ENCODE measurements around the gene RBM44.

RBM44 gene

GRCh38 chr2:237876061-237876526, 77.5 kb downstream of the RBM44 start:
- no peak for FAIRE-seq
- TF ChIP-seq POLR2A (IDR thresholded peaks at IDR 0.05; ENCODE audit: low read depth, low read length) = no peak
- DNase-seq (ENCODE audit: insufficient read length) = no peak

GRCh38 chr2:237876532-237876931, 78.0 kb downstream of the RBM44 start:
- TF ChIP-seq TAF1 (IDR thresholded peaks at IDR 0.05; ENCODE audit: borderline replicate concordance, low read depth, low read length) (no peak), POLR2A (IDR thresholded peaks at IDR 0.05; ENCODE audit: low read depth, low read length) (no peak), POLR2AphosphoS5 (IDR thresholded peaks at IDR 0.05; ENCODE audit: low read depth, low read length) (no peak)
- no peak for FAIRE-seq
- no peak for DNase-seq (ENCODE audit: insufficient read length)

- FAIRE-seq (no peak), DNase-seq (ENCODE audit: insufficient read length) (no peak)
- TF ChIP-seq POLR2AphosphoS5 (IDR thresholded peaks at IDR 0.05; ENCODE audit: low read depth, low read length) = no peak
Observed at GRCh38 chr2:237876951-237877491, 78.4 kb downstream of the RBM44 start.

- FAIRE-seq (no peak), DNase-seq (ENCODE audit: insufficient read length) (no peak)
- TF ChIP-seq POLR2AphosphoS5 (IDR thresholded peaks at IDR 0.05; ENCODE audit: low read depth, low read length) (no peak), POLR2A (IDR thresholded peaks at IDR 0.05; ENCODE audit: low read depth, low read length) (no peak), TAF1 (IDR thresholded peaks at IDR 0.05; ENCODE audit: borderline replicate concordance, low read depth, low read length) (no peak)
Observed at GRCh38 chr2:237877576-237878307, 79.2 kb downstream of the RBM44 start.

- FAIRE-seq = no peak
- no peak for TF ChIP-seq TAF1 (IDR thresholded peaks at IDR 0.05; ENCODE audit: borderline replicate concordance, low read depth, low read length)
- TF ChIP-seq POLR2A (IDR thresholded peaks at IDR 0.05; ENCODE audit: low read depth, low read length) = no peak
- no peak for TF ChIP-seq POLR2AphosphoS5 (IDR thresholded peaks at IDR 0.05; ENCODE audit: low read depth, low read length)
- no peak for DNase-seq (ENCODE audit: insufficient read length)
Observed at GRCh38 chr2:237878321-237879057, 79.9 kb downstream of the RBM44 start.

- DNase-seq (ENCODE audit: insufficient read length) (no peak), FAIRE-seq (no peak)
- TF ChIP-seq TAF1 (IDR thresholded peaks at IDR 0.05; ENCODE audit: borderline replicate concordance, low read depth, low read length) = no peak
- no peak for TF ChIP-seq POLR2AphosphoS5 (IDR thresholded peaks at IDR 0.05; ENCODE audit: low read depth, low read length)
- no peak for TF ChIP-seq POLR2A (IDR thresholded peaks at IDR 0.05; ENCODE audit: low read depth, low read length)
Observed at GRCh38 chr2:237879058-237879430, 80.5 kb downstream of the RBM44 start.

- no peak for FAIRE-seq
Observed at GRCh38 chr2:237879991-237880560, 81.5 kb downstream of the RBM44 start.

GRCh38 chr2:237882510-237883481, 84.2 kb downstream of the RBM44 start:
- FAIRE-seq (no peak), DNase-seq (ENCODE audit: insufficient read length) (no peak)
- no peak for TF ChIP-seq POLR2A (IDR thresholded peaks at IDR 0.05; ENCODE audit: low read depth, low read length)
- TF ChIP-seq TAF1 (IDR thresholded peaks at IDR 0.05; ENCODE audit: borderline replicate concordance, low read depth, low read length) = no peak
- no peak for TF ChIP-seq POLR2AphosphoS5 (IDR thresholded peaks at IDR 0.05; ENCODE audit: low read depth, low read length)

More at GRCh38 chr2:237879991-237880560, 81.5 kb downstream of the RBM44 start:
- no peak for DNase-seq (ENCODE audit: insufficient read length)
- TF ChIP-seq POLR2A (IDR thresholded peaks at IDR 0.05; ENCODE audit: low read depth, low read length) = no peak
- no peak for TF ChIP-seq TAF1 (IDR thresholded peaks at IDR 0.05; ENCODE audit: borderline replicate concordance, low read depth, low read length)
- TF ChIP-seq POLR2AphosphoS5 (IDR thresholded peaks at IDR 0.05; ENCODE audit: low read depth, low read length) = no peak

- TF ChIP-seq TAF1 (IDR thresholded peaks at IDR 0.05; ENCODE audit: borderline replicate concordance, low read depth, low read length) (no peak), POLR2A (IDR thresholded peaks at IDR 0.05; ENCODE audit: low read depth, low read length) (no peak), POLR2AphosphoS5 (IDR thresholded peaks at IDR 0.05; ENCODE audit: low read depth, low read length) (no peak)
- FAIRE-seq (no peak), DNase-seq (ENCODE audit: insufficient read length) (no peak)
Observed at GRCh38 chr2:237883951-237884446, 85.4 kb downstream of the RBM44 start.

- TF ChIP-seq POLR2A (IDR thresholded peaks at IDR 0.05; ENCODE audit: low read depth, low read length) (no peak), TAF1 (IDR thresholded peaks at IDR 0.05; ENCODE audit: borderline replicate concordance, low read depth, low read length) (no peak), POLR2AphosphoS5 (IDR thresholded peaks at IDR 0.05; ENCODE audit: low read depth, low read length) (no peak)
- DNase-seq (ENCODE audit: insufficient read length) = no peak
- FAIRE-seq = no peak
Observed at GRCh38 chr2:237884681-237885080, 86.1 kb downstream of the RBM44 start.

Measured in GM12892 (cell line).